K562 (cell line): ENCODE measurements around the gene FBXO36. TPM values are rescaled to one million over a fixed set of nuclear protein-coding genes. Genes with fewer than 3 reads are reported as not detected.
A peak's percentile ranks its signal among the peaks of the same experiment; 100 is the strongest.

Source experiments
- BDP1 ChIP-seq: IDR thresholded peaks from 3 replicates; pipeline ENCODE4 v1.6.1; 2011; ENCODE audit not compliant: insufficient read length, insufficient read depth
- CSDE1 ChIP-seq, 2 experiments: fragments of 450-650 bp; IDR thresholded peaks; 2 replicates each; pipeline ENCODE4 v1.6.1; 2016; ENCODE audit warnings: mild to moderate bottlenecking in 1 of 2
- DLX4 ChIP-seq: fragments of 250-450 bp; sonication (Bioruptor Pico); IDR thresholded peaks from 2 replicates; pipeline ENCODE4 v1.6.1; 2021; ENCODE audit warnings: mild to moderate bottlenecking
- NR3C1 ChIP-seq: sonication (generic); formaldehyde crosslinking; IDR thresholded peaks from 2 replicates; pipeline ENCODE4 v1.8.1; 2022; ENCODE audit warnings: missing genetic modification reagents
- PATZ1 ChIP-seq: fragments of 250-450 bp; sonication (Bioruptor Pico); IDR thresholded peaks from 2 replicates; pipeline ENCODE4 v1.5.0; 2020; ENCODE audit warnings: mild to moderate bottlenecking, borderline replicate concordance
- PPARD ChIP-seq: fragments of 250-450 bp; sonication (Bioruptor Pico); IDR thresholded peaks from 2 replicates; pipeline ENCODE4 v1.8.0; 2022; ENCODE audit warnings: inconsistent platforms, mild to moderate bottlenecking, moderate library complexity
- RAD21 ChIP-seq, 2 experiments: fragments of 250-450 bp in 1 of 2; fragments of 450-650 bp in 1 of 2; sonication (Bioruptor Pico) in 1 of 2; formaldehyde crosslinking in 1 of 2; IDR thresholded peaks in 1 of 2; conservative IDR thresholded peaks in 1 of 2; 2 replicates each; pipeline versions ENCODE4 v1.4.0 to v1.8.0; 2020 to 2022; ENCODE audit warnings: mild to moderate bottlenecking in 2 of 2, moderate library complexity in 1 of 2
- RNF219 ChIP-seq: fragments of 250-450 bp; sonication (Bioruptor Pico); IDR thresholded peaks from 2 replicates; pipeline ENCODE4 v1.5.0; 2022; ENCODE audit warnings: mild to moderate bottlenecking
- STAT5B ChIP-seq: fragments of 250-450 bp; sonication (Bioruptor Pico); IDR thresholded peaks from 2 replicates; pipeline ENCODE4 v1.8.0; 2021; ENCODE audit warnings: mild to moderate bottlenecking, inconsistent platforms
- TAL1 ChIP-seq: fragments of 450-650 bp; IDR thresholded peaks from 2 replicates; pipeline ENCODE4 v1.6.1; 2016; ENCODE audit warnings: mild to moderate bottlenecking
- TSHZ1 ChIP-seq: fragments of 250-450 bp; sonication (Bioruptor Pico); IDR thresholded peaks from 2 replicates; pipeline ENCODE4 v1.4.0; 2020; ENCODE audit warnings: mild to moderate bottlenecking, moderate library complexity
- XRCC3 ChIP-seq: fragments of 450-650 bp; IDR thresholded peaks from 2 replicates; pipeline ENCODE4 v1.6.1; 2017; ENCODE audit warnings: mild to moderate bottlenecking, moderate library complexity
- ZNF316 ChIP-seq: fragments of 450-650 bp; IDR thresholded peaks from 2 replicates; pipeline ENCODE4 v1.6.1; 2016
- polyA plus RNA-seq, 8 experiments: library from polyadenylated mRNA; depleted of rRNA in 4 of 8; stranded (reverse) in 5 of 8; unstranded in 3 of 8; fragments of >200 nt; fragmentation: Nextera tagmentation in 2 of 8; fragmentation: Illumina TruSeq in 1 of 8; extraction: Ambion mirVana in 2 of 8; extraction: Trizol in 1 of 8; gene quantifications; 2 replicates each; pipeline versions ENCODE4 v1.2.1 to v1.2.3, GENCODE V29; 2011 to 2014; ENCODE audit warnings: inconsistent platforms in 1 of 8, missing spikeins in 1 of 8
- total RNA-seq, 7 experiments: library from RNA; depleted of rRNA in 6 of 7; stranded (reverse); fragments of >200 nt in 6 of 7; fragmentation: Illumina TruSeq in 2 of 7; extraction: Trizol in 2 of 7; gene quantifications; 2 replicates each; pipeline versions ENCODE4 v1.2.1 to v1.2.3, GENCODE V29; 2011 to 2021; ENCODE audit warnings: low replicate concordance in 1 of 7
- TF ChIP-seq, protein P1 (sequence below): fragments of 250-450 bp; sonication (Bioruptor Pico); IDR thresholded peaks from 2 replicates; pipeline ENCODE4 v1.5.0; 2021; ENCODE audit warnings: mild to moderate bottlenecking, borderline replicate concordance
- TF ChIP-seq, protein P2 (sequence below), 2 experiments: fragments of 450-650 bp in 1 of 2; sonication (generic) in 1 of 2; formaldehyde crosslinking in 1 of 2; IDR thresholded peaks in 1 of 2; conservative IDR thresholded peaks in 1 of 2; 2 replicates each; pipeline versions ENCODE4 v1.6.1 to v1.8.1; 2016 to 2023; ENCODE audit warnings: mild to moderate bottlenecking in 2 of 2, moderate library complexity in 2 of 2, inconsistent platforms in 1 of 2, missing genetic modification reagents in 1 of 2

FBXO36 gene
- total and polyA plus RNA-seq, 9 of the 15 experiments (the other 6 are each of a cell fraction or from before 2014, with no cell fraction given) = 0.40 to 0.91 (median 0.58) TPM

DNA sequence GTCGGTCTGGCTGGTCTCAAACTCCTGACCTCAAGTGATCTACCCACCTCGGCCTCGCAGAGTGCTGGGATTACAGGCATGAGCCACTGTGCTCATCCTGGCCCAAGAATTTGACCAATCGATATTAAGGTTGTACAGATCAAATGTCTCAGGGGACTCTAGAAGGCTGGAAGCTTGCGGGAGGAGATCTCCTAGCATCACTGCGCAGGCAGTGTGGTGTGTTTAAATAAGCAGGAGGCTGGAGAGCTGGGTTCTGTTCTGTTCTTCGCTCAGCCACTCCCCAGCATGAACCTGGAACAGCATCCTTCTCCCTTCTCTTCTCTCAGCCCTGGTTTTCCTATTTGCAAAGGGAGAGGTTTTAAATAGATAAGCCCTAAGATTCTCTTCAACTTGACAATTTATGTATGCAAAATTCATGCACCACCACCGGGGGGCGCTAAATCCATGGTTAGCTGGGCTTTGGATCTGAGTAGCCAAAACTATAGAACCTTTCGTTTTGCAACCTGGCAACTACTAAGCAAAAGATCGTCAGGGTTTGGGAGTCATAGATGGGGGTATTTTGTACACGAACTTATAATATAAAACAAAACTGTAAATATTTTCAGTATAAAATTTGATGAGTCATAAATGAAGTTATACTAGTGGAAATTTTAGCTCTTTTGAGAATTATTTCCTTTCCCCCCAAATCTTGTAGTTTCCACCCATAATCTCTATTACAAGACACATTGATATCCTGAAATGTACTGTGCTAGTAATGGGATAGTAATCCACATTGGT, 85.8 kb downstream of the FBXO36 start (continued):
- TF ChIP-seq TSHZ1 (CRISPR knock-in tag) = no peak
- TF ChIP-seq STAT5B (CRISPR knock-in tag) = no peak
- TF ChIP-seq, protein P1, sequence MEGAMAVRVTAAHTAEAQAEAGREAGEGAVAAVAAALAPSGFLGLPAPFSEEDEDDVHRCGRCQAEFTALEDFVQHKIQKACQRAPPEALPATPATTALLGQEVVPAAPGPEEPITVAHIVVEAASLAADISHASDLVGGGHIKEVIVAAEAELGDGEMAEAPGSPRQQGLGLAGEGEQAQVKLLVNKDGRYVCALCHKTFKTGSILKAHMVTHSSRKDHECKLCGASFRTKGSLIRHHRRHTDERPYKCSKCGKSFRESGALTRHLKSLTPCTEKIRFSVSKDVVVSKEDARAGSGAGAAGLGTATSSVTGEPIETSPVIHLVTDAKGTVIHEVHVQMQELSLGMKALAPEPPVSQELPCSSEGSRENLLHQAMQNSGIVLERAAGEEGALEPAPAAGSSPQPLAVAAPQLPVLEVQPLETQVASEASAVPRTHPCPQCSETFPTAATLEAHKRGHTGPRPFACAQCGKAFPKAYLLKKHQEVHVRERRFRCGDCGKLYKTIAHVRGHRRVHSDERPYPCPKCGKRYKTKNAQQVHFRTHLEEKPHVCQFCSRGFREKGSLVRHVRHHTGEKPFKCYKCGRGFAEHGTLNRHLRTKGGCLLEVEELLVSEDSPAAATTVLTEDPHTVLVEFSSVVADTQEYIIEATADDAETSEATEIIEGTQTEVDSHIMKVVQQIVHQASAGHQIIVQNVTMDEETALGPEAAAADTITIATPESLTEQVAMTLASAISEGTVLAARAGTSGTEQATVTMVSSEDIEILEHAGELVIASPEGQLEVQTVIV (CRISPR knock-in tag) = no peak
- no peak for TF ChIP-seq RNF219
- TF ChIP-seq, protein P2, sequence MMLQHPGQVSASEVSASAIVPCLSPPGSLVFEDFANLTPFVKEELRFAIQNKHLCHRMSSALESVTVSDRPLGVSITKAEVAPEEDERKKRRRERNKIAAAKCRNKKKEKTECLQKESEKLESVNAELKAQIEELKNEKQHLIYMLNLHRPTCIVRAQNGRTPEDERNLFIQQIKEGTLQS (IDR thresholded peaks at IDR 0.05) = peak; percentile 54
- TF ChIP-seq, protein P2 (CRISPR knock-in tag; conservative IDR thresholded peaks at IDR 0.05) = no peak
- TF ChIP-seq RAD21 (CRISPR knock-in tag; conservative IDR thresholded peaks at IDR 0.05 in 1 of 2, IDR thresholded peaks at IDR 0.05 in 1 of 2) = peak; percentile 76 to 79
- TF ChIP-seq CSDE1 (IDR thresholded peaks at IDR 0.05) = no peak
- peak; percentile 53 for TF ChIP-seq ZNF316
- no peak for TF ChIP-seq PPARD (CRISPR knock-in tag)
- TF ChIP-seq TAL1 = no peak
- TF ChIP-seq BDP1 = no peak
- no peak for TF ChIP-seq DLX4 (CRISPR knock-in tag)
- TF ChIP-seq XRCC3 = no peak
- TF ChIP-seq PATZ1 (CRISPR knock-in tag) = no peak
- no peak for TF ChIP-seq NR3C1 (CRISPR knock-in tag)
